Measurements from ENCODE around the gene FAM156B. TPM values are rescaled to one million over a fixed set of nuclear protein-coding genes. Genes with fewer than 3 reads are reported as not detected.
A peak's percentile ranks its signal among the peaks of the same experiment; 100 is the strongest.
"Not testable (repeated sequence)": the region's sequence is repeated elsewhere in the genome, so short reads cannot be mapped to it uniquely, and the experiment has no call there.

Gene FAM156B
- total RNA-seq, 1 experiment from 2014 or later: 20.0 TPM

GRCh38 chrX:52874661-52875060 lies 22.5 kb upstream of the FAM156B start:
- Histone ChIP-seq H3K9me3 (ENCODE audit: insufficient read depth, low read depth) (no peaks in the 10 kb centered on the region), H3K4me1 (replicated peaks; ENCODE audit: insufficient read depth) (no peaks in the 10 kb centered on the region), H3F3A (ENCODE audit: insufficient read depth, low read depth) (no peaks in the 10 kb centered on the region), H4K20me1 (ENCODE audit: insufficient read depth) (no peaks in the 10 kb centered on the region), H3K79me2 (ENCODE audit: low read depth) (no peaks in the 10 kb centered on the region), H3K27me3 (ENCODE audit: insufficient read depth, low read depth) (no peaks in the 10 kb centered on the region), H3K9me2 (ENCODE audit: insufficient read depth) (no peaks in the 10 kb centered on the region), H2AFZ (no peak overlapping the region), H3K4me2 (no peak overlapping the region), H3K36me3 (ENCODE audit: low read depth) (no peaks in the 10 kb centered on the region), H3K27ac (no peak overlapping the region), H3K4me3 (no peak overlapping the region)
- TF ChIP-seq CTCF (conservative IDR thresholded peaks at IDR 0.05): no peak
- no peak for TF ChIP-seq EZH2 (IDR thresholded peaks at IDR 0.05; ENCODE audit: low read depth)
- intact Hi-C loops (cut with micrococcal nuclease; ENCODE audit: unreplicated experiment): no loop called here
- DNase-seq: no peak
- CTCF ChIA-PET: no interaction called here
- no TSS peak for BruUV-seq (replicated peaks)
- POLR2A ChIA-PET (ENCODE audit: unreplicated experiment): no interaction called here

- H3K79me2 ChIP-seq (ENCODE audit: low read depth); H3K9me2 ChIP-seq (ENCODE audit: insufficient read depth); BruUV-seq (replicated peaks): not testable (repeated sequence)
Measured at GRCh38 chrX:52875436-52875835, 21.7 kb upstream of the FAM156B start.

GRCh38 chrX:52876386-52876785 lies 20.7 kb upstream of the FAM156B start:
- H3K27ac ChIP-seq; H4K20me1 ChIP-seq (ENCODE audit: insufficient read depth); intact Hi-C loops (cut with micrococcal nuclease; ENCODE audit: unreplicated experiment); CTCF ChIA-PET; H3K79me2 ChIP-seq (ENCODE audit: low read depth); H3K36me3 ChIP-seq (ENCODE audit: low read depth); H3K27me3 ChIP-seq (ENCODE audit: insufficient read depth, low read depth); H2AFZ ChIP-seq; H3K9me3 ChIP-seq (ENCODE audit: insufficient read depth, low read depth); H3K9me2 ChIP-seq (ENCODE audit: insufficient read depth); H3K4me1 ChIP-seq (replicated peaks; ENCODE audit: insufficient read depth); H3K4me2 ChIP-seq; POLR2A ChIA-PET (ENCODE audit: unreplicated experiment); BruUV-seq (replicated peaks); H3F3A ChIP-seq (ENCODE audit: insufficient read depth, low read depth); H3K4me3 ChIP-seq; DNase-seq: not testable (repeated sequence)

More at GRCh38 chrX:52875436-52875835, 21.7 kb upstream of the FAM156B start:
- H3K4me2 ChIP-seq; H4K20me1 ChIP-seq (ENCODE audit: insufficient read depth); H3K27me3 ChIP-seq (ENCODE audit: insufficient read depth, low read depth); H3K36me3 ChIP-seq (ENCODE audit: low read depth); POLR2A ChIA-PET (ENCODE audit: unreplicated experiment); CTCF ChIA-PET; H2AFZ ChIP-seq; H3K4me1 ChIP-seq (replicated peaks; ENCODE audit: insufficient read depth); H3K27ac ChIP-seq; intact Hi-C loops (cut with micrococcal nuclease; ENCODE audit: unreplicated experiment); H3K9me3 ChIP-seq (ENCODE audit: insufficient read depth, low read depth); H3K4me3 ChIP-seq; H3F3A ChIP-seq (ENCODE audit: insufficient read depth, low read depth); DNase-seq: not testable (repeated sequence)

GRCh38 chrX:52887459-52887858 lies 9.7 kb upstream of the FAM156B start:
- H3K4me3 ChIP-seq; H3K9me2 ChIP-seq (ENCODE audit: insufficient read depth); H3K4me2 ChIP-seq; intact Hi-C loops (cut with micrococcal nuclease; ENCODE audit: unreplicated experiment); H3K36me3 ChIP-seq (ENCODE audit: low read depth); BruUV-seq (replicated peaks); H3K4me1 ChIP-seq (replicated peaks; ENCODE audit: insufficient read depth); DNase-seq; POLR2A ChIA-PET (ENCODE audit: unreplicated experiment); CTCF ChIA-PET; H3K79me2 ChIP-seq (ENCODE audit: low read depth); H3K27ac ChIP-seq; H2AFZ ChIP-seq; H4K20me1 ChIP-seq (ENCODE audit: insufficient read depth); H3F3A ChIP-seq (ENCODE audit: insufficient read depth, low read depth); H3K9me3 ChIP-seq (ENCODE audit: insufficient read depth, low read depth); H3K27me3 ChIP-seq (ENCODE audit: insufficient read depth, low read depth): not testable (repeated sequence)

- H2AFZ ChIP-seq; H3K36me3 ChIP-seq (ENCODE audit: low read depth); intact Hi-C loops (cut with micrococcal nuclease; ENCODE audit: unreplicated experiment); H3K9me3 ChIP-seq (ENCODE audit: insufficient read depth, low read depth); H3K9me2 ChIP-seq (ENCODE audit: insufficient read depth); CTCF ChIA-PET; H4K20me1 ChIP-seq (ENCODE audit: insufficient read depth); H3F3A ChIP-seq (ENCODE audit: insufficient read depth, low read depth); H3K27me3 ChIP-seq (ENCODE audit: insufficient read depth, low read depth); H3K27ac ChIP-seq; H3K79me2 ChIP-seq (ENCODE audit: low read depth); POLR2A ChIA-PET (ENCODE audit: unreplicated experiment); BruUV-seq (replicated peaks); H3K4me3 ChIP-seq; DNase-seq; H3K4me2 ChIP-seq; H3K4me1 ChIP-seq (replicated peaks; ENCODE audit: insufficient read depth): not testable (repeated sequence)
Measured at GRCh38 chrX:52888090-52888489, 9.0 kb upstream of the FAM156B start.

GRCh38 chrX:52896438-52896837 lies 692 bp upstream of the FAM156B start:
- H3K9me2 ChIP-seq (ENCODE audit: insufficient read depth); intact Hi-C loops (cut with micrococcal nuclease; ENCODE audit: unreplicated experiment); H3K27ac ChIP-seq; H3K36me3 ChIP-seq (ENCODE audit: low read depth); H3F3A ChIP-seq (ENCODE audit: insufficient read depth, low read depth); DNase-seq; H4K20me1 ChIP-seq (ENCODE audit: insufficient read depth); H3K9me3 ChIP-seq (ENCODE audit: insufficient read depth, low read depth); H3K79me2 ChIP-seq (ENCODE audit: low read depth); CTCF ChIA-PET; H3K4me3 ChIP-seq; H3K27me3 ChIP-seq (ENCODE audit: insufficient read depth, low read depth); H3K4me1 ChIP-seq (replicated peaks; ENCODE audit: insufficient read depth); H2AFZ ChIP-seq; H3K4me2 ChIP-seq; POLR2A ChIA-PET (ENCODE audit: unreplicated experiment): not testable (repeated sequence)
- BruUV-seq (replicated peaks): TSS peak; percentile 72

GRCh38 chrX:52905531-52905930 lies 8.4 kb downstream of the FAM156B start:
- H4K20me1 ChIP-seq (ENCODE audit: insufficient read depth); H3K27ac ChIP-seq; H3K4me2 ChIP-seq; H3K36me3 ChIP-seq (ENCODE audit: low read depth); POLR2A ChIA-PET (ENCODE audit: unreplicated experiment); DNase-seq; H3K4me3 ChIP-seq; H3K27me3 ChIP-seq (ENCODE audit: insufficient read depth, low read depth); H3F3A ChIP-seq (ENCODE audit: insufficient read depth, low read depth); H3K79me2 ChIP-seq (ENCODE audit: low read depth); H3K9me2 ChIP-seq (ENCODE audit: insufficient read depth); H2AFZ ChIP-seq; H3K4me1 ChIP-seq (replicated peaks; ENCODE audit: insufficient read depth); H3K9me3 ChIP-seq (ENCODE audit: insufficient read depth, low read depth); intact Hi-C loops (cut with micrococcal nuclease; ENCODE audit: unreplicated experiment); CTCF ChIA-PET; BruUV-seq (replicated peaks): not testable (repeated sequence)
